MCF 10A (cell line): ENCODE results near the gene TAP2. TPM values are rescaled to one million over a fixed set of nuclear protein-coding genes. Genes with fewer than 3 reads are reported as not detected.

Source experiments
- BruUV-seq: library from RNA; stranded (reverse); fragments of 400-500 nt; replicated peaks from 2 replicates; lab custom pipeline; 2021; lab: Mats Ljungman, UMichigan
- CTCF ChIA-PET: fragments of 300-600 bp; sonication (Branson Sonifier 250); formaldehyde crosslinking; extraction: SDS; loops from one replicate; lab custom pipeline; 2021; ENCODE audit warnings: antibody characterized with exemption, inconsistent platforms; lab: Yijun Ruan, JAX
- POLR2A ChIA-PET: fragments of 300-600, 350-650 bp; sonication (Branson Sonifier 250); formaldehyde crosslinking; extraction: SDS; loops from one replicate; lab custom pipeline; 2020; ENCODE audit warnings: antibody characterized with exemption, inconsistent platforms; lab: Yijun Ruan, JAX
- DNase-seq: peaks from one replicate; pipeline ENCODE4 v3.0.0-alpha.2; 2018; ENCODE audit not compliant: unreplicated experiment
- H3K27ac Mint-ChIP-seq: one replicate; pipeline ENCODE4 v1.8.0; 2022; ENCODE audit warnings: mild to moderate bottlenecking, low read depth, mixed read lengths; ENCODE audit not compliant: unreplicated experiment
- H3K27me3 Mint-ChIP-seq: one replicate; pipeline ENCODE4 v1.8.0; 2022; ENCODE audit warnings: mixed read lengths; ENCODE audit not compliant: insufficient read depth, unreplicated experiment
- H3K36me3 Mint-ChIP-seq: one replicate; pipeline ENCODE4 v1.8.0; 2022; ENCODE audit warnings: mild to moderate bottlenecking, moderate library complexity, mixed read lengths; ENCODE audit not compliant: insufficient read depth, unreplicated experiment
- H3K4me1 Mint-ChIP-seq: one replicate; pipeline ENCODE4 v1.8.0; 2022; ENCODE audit warnings: mixed read lengths; ENCODE audit not compliant: insufficient read depth, unreplicated experiment
- H3K4me3 Mint-ChIP-seq: one replicate; pipeline ENCODE4 v1.8.0; 2022; ENCODE audit warnings: mild to moderate bottlenecking, moderate library complexity, mixed read lengths; ENCODE audit not compliant: unreplicated experiment
- H3K9me3 Mint-ChIP-seq: one replicate; pipeline ENCODE4 v1.8.0; 2022; ENCODE audit warnings: mixed read lengths; ENCODE audit not compliant: unreplicated experiment
- intact Hi-C: fragments of 100-400 bp; cut with micrococcal nuclease; formaldehyde crosslinking; loops from 2 replicates; pipeline ENCODE4 v1.14.1; 2022
- total RNA-seq: library from RNA; stranded (reverse); gene quantifications from 2 replicates; pipeline ENCODE4 v1.2.3, GENCODE V29; 2022
- TF ChIP-seq, protein P1 (sequence below): fragments of 200-600 bp; IDR thresholded peaks from one replicate; pipeline ENCODE4 v1.8.0; 2022; ENCODE audit warnings: antibody characterized with exemption, mild to moderate bottlenecking; ENCODE audit not compliant: unreplicated experiment

The TAP2 gene
- total RNA-seq, 1 experiment from 2014 or later, result 61.2 TPM

DNA sequence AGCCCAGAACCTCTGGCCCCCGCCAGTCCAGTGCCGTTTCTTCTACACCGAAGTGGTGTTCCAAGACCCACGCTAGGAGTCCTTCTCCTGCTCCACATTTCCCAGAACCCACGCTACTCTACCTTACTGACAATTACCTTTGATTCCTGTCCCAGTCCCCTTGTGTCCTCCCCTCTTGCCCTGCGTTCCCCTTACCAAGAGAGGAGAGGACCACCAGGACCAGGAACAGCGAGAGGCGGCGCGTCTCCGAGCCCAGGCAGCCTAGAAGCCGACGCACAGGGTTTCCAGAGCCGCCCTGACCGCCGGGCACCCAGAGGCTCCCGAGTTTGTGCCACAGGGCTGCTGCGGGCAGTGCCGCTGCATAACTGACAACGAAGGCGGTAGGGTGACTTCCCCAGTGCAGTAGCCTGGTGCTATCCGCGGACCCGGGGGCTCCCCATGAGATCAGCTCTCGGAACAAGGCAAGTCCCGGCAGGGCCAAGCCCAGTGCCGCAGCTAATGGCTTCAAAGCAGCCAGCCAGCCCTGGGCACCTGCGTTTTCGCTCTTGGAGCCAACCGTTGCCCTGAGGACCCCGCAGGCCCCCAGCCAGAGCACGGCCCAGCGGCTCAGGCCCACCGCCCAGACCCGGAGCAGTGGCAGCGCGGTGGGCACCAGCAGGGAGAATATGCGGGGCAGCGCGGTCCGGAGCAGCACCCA, 14.5 kb upstream of the TAP2 start:
- peak overlapping the region; percentile 94 for H3K27ac Mint-ChIP-seq
- no TSS peak for BruUV-seq
- no peaks in the 10 kb centered on the region for H3K9me3 Mint-ChIP-seq
- POLR2A ChIA-PET, result interaction anchor here (0.7 to 5.6 kb wide), 19 partner anchors 9 to 1306 kb away, joined by 3 to 111 read pairs (median 6); partner anchors contain the start of genes GPANK1, PSMB8, RPS18 and TAP2
- intact Hi-C loops, result no loop called here
- CTCF ChIA-PET, result interaction anchor here (0.6 to 5.7 kb wide), 12 partner anchors 8 to 657 kb away, joined by 3 to 110 read pairs (median 6); partner anchors contain the start of genes PSMB8 and TAP2
- peaks cover 21% of the 10 kb centered on the region for H3K4me1 Mint-ChIP-seq
- peaks cover 21% of the 10 kb centered on the region for H3K36me3 Mint-ChIP-seq
- peak; percentile 36 for DNase-seq
- no peaks in the 10 kb centered on the region for H3K27me3 Mint-ChIP-seq
- H3K4me3 Mint-ChIP-seq, result peak overlapping the region; percentile 99
- TF ChIP-seq, protein P1, sequence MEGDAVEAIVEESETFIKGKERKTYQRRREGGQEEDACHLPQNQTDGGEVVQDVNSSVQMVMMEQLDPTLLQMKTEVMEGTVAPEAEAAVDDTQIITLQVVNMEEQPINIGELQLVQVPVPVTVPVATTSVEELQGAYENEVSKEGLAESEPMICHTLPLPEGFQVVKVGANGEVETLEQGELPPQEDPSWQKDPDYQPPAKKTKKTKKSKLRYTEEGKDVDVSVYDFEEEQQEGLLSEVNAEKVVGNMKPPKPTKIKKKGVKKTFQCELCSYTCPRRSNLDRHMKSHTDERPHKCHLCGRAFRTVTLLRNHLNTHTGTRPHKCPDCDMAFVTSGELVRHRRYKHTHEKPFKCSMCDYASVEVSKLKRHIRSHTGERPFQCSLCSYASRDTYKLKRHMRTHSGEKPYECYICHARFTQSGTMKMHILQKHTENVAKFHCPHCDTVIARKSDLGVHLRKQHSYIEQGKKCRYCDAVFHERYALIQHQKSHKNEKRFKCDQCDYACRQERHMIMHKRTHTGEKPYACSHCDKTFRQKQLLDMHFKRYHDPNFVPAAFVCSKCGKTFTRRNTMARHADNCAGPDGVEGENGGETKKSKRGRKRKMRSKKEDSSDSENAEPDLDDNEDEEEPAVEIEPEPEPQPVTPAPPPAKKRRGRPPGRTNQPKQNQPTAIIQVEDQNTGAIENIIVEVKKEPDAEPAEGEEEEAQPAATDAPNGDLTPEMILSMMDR, result no peak

DNA sequence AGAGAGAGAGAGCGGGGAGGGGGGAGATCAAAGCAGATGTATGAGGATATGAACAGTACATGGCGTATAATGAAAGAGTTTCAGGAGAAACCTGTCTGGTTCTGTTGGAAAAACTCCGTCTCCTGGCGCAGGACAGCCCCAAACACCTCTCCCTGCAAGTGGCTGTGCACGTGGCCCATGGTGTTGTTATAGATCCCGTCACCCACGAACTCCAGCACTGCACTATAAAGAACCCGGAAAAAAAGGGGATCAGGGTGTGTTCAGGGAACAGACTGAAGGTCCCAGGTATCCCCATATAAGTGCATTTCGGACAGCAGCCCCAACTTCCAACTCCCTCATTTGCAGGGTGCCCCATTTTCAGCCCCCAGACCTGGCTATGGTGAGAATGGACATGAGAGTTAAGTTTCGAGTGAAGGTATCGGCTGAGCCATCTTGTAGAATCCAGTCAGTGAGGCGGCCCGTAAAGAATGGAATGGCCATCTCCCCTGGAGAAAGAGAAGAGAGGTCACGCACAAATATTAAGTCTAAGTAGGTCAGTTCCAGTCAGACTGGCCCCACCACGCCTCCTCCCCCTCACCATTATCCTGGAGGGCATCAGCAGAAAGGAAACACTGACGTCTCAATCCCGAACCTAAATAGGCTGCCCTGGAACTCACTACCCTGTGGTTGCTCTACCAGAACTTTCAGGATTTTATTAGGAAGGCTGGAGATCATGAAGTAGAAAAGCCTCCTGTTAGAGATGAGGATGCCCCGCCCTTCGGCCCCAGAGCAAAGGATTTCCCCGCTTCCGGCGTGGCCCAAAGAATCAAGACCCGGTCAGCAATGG, 13.7 kb upstream of the TAP2 start:
- H3K27me3 Mint-ChIP-seq, result no peaks in the 10 kb centered on the region
- intact Hi-C loops, result no loop called here
- DNase-seq, result peak; percentile 15
- H3K4me1 Mint-ChIP-seq, result peaks cover 21% of the 10 kb centered on the region
- peaks cover 29% of the 10 kb centered on the region for H3K36me3 Mint-ChIP-seq
- H3K9me3 Mint-ChIP-seq, result no peaks in the 10 kb centered on the region
- peak overlapping the region; percentile 94 for H3K27ac Mint-ChIP-seq
- TF ChIP-seq, protein P1, result no peak
- POLR2A ChIA-PET, result interaction anchor here (1.0 to 5.6 kb wide), 12 partner anchors 9 to 1187 kb away, joined by 3 to 111 read pairs (median 6); partner anchors contain the start of genes GPANK1, PSMB8, RPS18 and TAP2
- BruUV-seq, result no TSS peak
- peak overlapping the region; percentile 99 for H3K4me3 Mint-ChIP-seq
- CTCF ChIA-PET, result interaction anchor here (1.3 to 4.0 kb wide), 3 partner anchors 7 to 16 kb away, joined by 5 to 35 read pairs (median 18); partner anchors contain the start of gene PSMB8

GRCh38 chr6:32851025-32851424, 12.5 kb upstream of the TAP2 start:
- CTCF ChIA-PET, result interaction anchor here (0.7 to 3.1 kb wide), 5 partner anchors 11 to 437 kb away, joined by 3 to 20 read pairs (median 4); partner anchors contain the start of gene TAP2
- no peak for DNase-seq
- no peaks in the 10 kb centered on the region for H3K27me3 Mint-ChIP-seq
- TF ChIP-seq, protein P1, result no peak
- H3K27ac Mint-ChIP-seq, result no peak overlapping the region
- H3K4me1 Mint-ChIP-seq, result peaks cover 21% of the 10 kb centered on the region
- H3K4me3 Mint-ChIP-seq, result no peak overlapping the region
- intact Hi-C loops, result no loop called here
- BruUV-seq, result no TSS peak
- no peaks in the 10 kb centered on the region for H3K9me3 Mint-ChIP-seq
- peaks cover 41% of the 10 kb centered on the region for H3K36me3 Mint-ChIP-seq
- POLR2A ChIA-PET, result interaction anchor here (0.7 to 1.4 kb wide), 4 partner anchors 10 to 121 kb away, joined by 3 to 6 read pairs (median 4); partner anchors contain the start of gene TAP2
